ENCODE data around the gene DNAJC18.

- TF ChIP-seq CTCF (IDR thresholded peaks at IDR 0.05; ENCODE audit: low read depth, low read length, missing input control) = no peak
- no peak for TF ChIP-seq NR2F2 (IDR thresholded peaks at IDR 0.05)
- no peak for TF ChIP-seq YY1 (IDR thresholded peaks at IDR 0.05)
- TF ChIP-seq FOXA1 (IDR thresholded peaks at IDR 0.05) = no peak
- no peak for TF ChIP-seq SP1 (IDR thresholded peaks at IDR 0.05)
- no peak for TF ChIP-seq RAD21 (IDR thresholded peaks at IDR 0.05)
- TF ChIP-seq JUND (IDR thresholded peaks at IDR 0.05) = no peak
These were observed 23.4 kb upstream of the DNAJC18 start, which contains the start of gene ECSCR for GRCh38 chr5:139462586-139463276.

Data from liver (tissue), 3 donors.